SIG-M5 treated with dmso at 0.1 percent for 504 hours (cell line): ENCODE measurements around the gene STX8.
A peak's percentile ranks its signal among the peaks of the same experiment; 100 is the strongest.
"Not testable (repeated sequence)": the region's sequence is repeated elsewhere in the genome, so short reads cannot be mapped to it uniquely, and the experiment has no call there.

ENCODE experiments used
- DNase-seq: peaks from one replicate; lab custom pipeline; 2025; ENCODE audit not compliant: unreplicated experiment; lab: John Stamatoyannopoulos, UW

Gene STX8

DNA sequence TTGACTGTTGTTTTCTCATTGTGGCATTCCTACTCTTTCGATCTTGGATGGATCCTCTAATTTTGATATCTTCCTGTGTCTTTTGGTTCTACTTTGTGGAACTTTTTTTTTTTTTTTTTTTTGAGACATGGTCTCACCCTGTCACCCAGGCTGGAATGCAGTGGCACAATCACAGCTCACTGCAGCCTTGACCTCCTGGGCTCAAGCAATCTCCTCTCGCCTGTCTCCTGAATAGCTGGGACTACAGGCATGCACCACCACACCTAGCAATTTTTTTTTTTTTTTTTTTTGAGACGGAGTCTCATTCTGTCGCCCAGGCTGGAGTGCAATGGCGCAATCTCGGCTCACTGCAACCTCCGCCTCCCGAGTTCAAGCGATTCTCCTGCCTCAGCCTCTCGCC, 220.4 kb downstream of the STX8 start:
- DNase-seq: not testable (repeated sequence)

DNA sequence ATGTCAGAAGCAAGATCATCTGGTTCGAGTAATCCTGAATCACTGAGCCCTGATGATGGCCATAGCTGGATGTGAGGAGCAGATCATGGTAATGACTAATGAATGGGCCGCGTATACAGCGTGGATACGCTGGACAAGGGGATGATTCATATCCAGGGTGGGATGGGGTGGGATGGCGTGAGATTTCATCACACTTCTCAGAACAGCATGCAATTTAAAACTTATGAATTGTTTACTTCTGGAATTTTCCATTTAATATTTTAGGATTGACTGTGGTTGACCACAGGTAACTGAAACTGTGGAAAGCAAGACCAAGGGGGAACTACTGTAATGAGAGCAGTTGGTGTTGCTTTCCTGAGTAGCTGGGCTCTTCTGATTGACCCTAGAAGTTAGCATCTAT, 225.5 kb downstream of the STX8 start:
- DNase-seq: no peak

DNA sequence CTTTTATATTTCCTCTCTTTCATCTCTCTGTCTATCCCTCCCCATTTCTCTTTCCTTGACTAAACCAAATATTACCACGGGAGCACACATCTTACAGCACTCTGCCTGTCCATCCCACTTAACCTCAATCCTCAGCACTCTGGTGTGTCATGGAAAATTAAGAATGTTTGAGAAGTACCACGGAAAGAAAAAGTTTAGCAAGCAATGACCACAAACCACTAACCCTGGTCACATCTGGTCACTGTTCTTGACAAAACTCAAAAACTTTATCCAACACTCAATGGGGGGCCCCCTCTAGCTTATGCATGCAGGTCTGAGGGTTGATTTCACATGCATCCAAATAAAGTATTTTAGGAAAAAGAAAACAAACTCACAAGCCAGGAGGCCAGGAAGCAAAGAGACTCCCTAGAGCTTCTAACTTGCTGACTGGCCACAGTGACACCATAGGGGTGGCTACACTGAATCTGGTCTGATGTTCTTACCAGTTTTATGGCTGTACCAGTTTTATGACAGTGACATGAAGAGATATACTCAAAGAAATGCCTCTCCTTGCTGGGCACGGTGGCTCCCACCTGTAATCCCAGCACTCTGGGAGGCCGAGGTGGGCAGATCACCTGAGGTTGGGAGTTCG, 229.2 kb downstream of the STX8 start:
- DNase-seq: peak; percentile 18

DNA sequence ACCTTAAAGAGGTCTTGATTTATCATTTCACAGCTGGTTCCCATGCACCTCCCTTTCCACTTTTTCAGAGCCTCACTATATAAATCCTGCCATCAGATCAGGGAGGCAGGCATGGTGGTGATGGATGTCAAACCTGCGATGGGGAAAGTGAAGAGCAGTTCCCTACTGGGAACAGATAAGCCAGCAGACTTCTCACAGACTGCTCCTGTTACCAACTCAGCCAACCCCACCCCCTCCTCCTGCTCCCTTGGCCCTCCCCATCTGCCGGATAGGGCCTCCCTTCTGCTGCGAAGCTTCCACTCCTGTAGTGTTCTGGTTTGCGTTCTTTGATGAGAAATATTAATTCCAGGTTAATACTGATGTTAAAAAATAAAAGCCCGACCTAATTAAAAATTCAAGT, 232.1 kb downstream of the STX8 start:
- no peak for DNase-seq

DNA sequence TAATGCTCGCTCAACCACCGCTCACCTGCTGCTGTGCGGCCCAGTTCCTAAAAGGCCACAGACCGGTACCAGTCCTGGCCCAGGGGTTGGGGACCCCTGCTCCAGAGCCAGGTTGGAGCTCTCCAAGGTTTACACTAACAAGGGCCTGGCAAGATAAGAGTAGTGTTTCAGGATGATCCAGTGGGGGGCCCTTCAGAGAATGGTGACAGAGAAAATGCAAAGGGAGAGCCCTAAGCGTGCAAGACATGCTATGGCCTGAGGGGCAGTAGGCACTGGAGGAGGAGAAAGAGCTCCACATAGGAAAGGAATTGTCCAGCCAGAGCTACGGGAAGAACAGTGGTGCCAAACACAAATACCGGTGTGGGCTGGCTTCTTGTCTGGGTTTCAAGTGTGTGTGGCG, 233.4 kb downstream of the STX8 start:
- DNase-seq: no peak

DNA sequence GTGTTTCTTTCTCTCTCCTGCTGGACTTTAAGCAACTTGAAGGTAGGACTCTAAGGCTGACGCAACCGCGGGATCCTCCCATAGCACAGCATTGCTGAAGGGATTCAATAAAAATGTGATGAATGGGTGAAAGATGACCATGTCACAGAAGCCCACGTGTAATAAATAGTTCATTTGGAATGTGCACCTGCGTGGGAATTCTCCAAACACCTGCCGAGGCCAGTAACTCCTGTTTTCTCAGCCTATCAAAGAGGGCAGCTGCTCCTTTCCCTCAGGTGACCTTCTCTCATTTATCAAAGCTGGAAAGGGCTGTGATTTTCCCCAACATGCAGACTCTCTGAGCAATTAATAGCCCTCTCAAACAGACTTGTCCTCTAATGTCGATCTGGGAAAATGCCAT, 235.7 kb downstream of the STX8 start:
- DNase-seq: no peak

DNA sequence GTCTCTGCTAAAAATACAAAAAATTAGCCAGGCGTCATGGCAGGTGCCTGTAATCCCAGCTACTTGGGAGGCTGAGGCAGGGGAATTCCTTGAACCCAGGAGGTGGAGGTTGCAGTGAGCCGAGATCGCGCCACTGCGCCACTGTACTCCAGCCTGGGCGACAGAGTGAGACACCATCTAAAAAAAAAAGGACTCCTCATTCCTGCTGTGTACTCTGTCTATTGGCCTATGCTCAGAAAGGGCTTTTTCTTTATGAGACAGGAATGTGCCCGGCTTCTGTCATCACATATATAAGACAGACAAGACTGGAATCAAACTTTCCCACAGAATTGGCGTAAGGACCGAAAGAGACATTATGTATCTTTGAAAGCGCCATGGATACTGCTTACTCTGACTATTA, 236.1 kb downstream of the STX8 start:
- not testable (repeated sequence) for DNase-seq

DNA sequence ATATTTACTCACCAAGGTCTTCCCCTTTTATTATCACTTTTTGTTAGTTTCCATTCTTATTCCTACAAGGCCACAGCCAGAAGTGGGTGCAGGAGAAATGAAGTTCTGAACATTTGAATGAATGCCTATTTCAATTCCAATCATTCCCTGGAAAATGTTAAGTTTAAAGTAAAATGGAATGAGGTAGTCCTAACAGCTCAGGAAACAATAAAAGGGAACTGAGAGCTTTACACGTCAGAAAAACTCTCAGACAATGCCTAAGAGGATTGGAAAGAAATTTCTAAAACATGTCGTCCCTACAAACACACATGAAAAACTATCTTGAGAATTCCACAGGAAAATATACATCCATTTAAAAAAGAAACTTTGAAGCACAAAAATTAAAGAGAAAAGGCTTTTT, 238.8 kb downstream of the STX8 start:
- no peak for DNase-seq

DNA sequence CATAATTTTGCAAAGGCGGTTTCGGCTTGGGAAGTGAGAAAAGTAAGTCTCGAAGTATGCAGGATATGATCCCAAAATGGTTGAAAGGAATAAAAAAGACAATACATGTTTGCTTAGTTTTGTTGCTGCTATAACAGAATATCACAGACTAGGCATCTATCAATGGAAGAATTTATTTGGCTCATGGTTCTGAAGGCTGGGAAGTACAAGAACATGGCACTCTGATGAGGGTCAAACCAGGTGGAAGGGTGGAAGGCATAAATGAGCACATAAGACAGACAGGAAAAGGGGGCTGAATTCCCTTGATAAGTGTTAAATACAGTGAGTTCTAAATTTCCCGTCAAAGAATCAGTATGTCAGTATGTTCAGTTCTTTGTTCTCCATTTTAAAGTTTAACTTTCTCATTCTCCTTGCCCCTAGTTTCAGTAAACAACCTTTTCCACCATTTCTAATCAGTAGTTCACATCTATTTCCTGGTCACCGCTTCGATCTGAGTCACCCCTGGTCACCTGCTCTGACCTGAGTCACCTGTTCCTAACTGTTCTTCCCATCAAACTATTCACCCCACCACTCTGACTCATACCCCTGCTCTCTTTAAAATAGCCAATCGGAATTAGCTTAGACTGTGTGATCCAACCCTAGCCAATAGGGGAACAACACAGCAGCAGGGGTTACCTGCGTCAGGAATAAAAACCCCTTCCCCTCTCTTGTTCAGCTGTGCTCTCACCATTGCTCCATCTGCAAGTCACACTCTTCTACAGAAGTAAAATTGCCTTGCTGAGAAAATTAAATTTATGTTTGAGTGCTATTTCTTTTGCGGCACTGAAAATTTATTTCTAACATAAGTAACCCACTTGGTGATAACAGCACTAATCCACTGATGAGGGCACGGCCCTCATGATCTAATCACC, 240.8 kb downstream of the STX8 start:
- DNase-seq: no peak

DNA sequence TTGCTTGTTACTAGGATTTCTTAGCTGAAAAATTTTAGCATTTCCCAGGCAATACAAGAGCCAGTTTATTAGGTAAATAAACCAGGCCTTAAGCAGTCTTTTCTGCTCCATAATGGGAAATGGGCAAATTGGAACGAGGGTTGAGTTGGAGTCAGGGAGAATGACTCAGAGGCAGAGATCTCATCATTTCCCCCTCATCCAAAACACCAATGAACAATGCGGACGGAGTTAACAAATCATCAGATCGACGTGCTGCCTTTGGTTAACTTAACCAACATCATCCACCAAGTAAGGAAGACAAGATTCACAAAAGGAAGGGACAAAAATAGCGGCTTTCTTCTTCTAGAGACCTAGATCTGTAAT, 243.5 kb downstream of the STX8 start:
- no peak for DNase-seq

DNA sequence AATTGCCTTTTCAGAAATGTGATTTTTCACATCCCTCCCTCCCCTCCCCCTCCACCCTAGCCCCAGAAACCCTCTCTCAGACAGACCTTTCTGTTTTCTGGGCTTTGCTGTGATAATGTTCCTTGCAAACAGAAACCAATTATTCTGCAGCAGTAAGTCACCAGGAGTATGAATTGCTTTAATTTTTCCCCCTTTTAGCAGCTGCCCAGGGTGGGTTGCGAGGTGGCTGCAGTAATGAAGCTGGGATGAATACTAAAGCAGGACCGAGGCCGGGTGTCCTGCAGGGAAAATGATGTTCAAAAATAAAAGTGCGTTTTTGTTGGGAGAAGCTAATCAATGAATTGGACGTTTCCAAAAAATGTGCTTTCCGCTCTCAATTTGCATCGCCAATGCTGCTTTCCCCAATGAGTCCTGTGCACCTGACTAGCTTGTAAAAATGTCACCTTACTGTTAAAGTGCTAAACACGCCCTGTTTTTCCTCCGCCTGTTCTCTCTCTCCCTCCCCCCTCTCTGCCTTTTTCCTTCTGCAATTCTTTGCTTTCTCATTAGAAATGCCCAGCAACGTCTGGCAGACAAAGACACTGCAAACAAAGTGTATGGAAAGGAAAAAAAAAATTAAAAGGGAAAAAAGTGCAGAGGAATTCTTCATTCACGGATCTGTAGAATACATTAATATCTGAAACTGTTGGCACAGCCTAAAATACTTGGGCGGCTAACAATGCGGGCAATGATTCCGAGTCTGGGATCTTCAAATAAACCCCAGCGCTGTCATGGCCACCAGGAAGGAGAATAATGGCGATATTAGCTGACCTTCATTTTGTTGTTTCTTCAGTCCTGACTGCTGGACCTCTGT, 244.1 kb downstream of the STX8 start:
- DNase-seq: no peak

DNA sequence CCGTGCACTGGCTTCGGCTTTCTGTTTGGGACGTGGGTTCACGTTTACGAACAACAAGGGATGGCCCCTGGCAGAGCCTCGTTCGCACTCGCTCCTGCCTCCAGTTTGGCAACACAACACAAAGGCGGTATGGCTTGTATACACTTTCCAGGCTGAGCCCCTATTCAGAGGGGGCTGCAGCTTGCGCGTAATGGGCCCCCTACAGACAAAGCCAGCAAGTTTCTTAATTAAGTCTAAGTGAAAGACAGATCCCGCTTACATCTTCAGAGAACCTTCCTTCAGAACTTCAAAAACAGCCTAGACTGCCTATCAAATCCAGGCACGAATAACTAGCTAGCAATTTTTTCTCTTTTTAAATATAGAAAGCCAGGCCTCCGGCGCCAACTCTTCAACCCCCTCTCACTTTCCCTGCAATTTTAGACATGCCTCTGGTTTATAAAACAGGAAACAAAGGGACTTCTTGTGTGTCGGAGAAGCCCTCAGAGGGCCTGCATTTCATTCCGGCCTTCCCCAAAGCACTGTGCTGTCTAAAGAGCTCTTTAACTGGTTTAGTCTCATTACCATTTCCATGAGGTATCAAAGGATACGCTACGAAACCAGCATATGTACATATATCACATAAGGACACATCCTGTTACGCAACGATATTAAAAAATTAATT, 244.9 kb downstream of the STX8 start:
- no peak for DNase-seq

DNA sequence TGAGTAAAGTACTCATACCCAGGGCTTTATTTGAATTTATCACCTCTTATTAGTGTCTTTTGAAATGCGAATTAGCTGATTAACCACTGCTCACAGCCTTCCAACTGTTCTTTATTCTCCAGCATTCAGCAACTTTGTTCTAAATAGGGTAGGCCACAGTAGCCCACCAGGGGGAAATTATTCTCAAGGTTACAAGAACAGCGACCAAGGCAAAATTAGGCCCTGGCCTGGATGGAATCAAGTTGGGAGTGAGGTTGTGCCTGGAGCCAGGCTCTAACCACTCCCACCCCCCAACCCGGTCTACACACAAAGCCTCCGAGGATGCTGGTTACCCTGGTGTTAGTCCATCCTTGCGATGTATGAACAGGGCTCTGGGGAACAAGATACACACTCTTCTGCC, 245.5 kb downstream of the STX8 start:
- DNase-seq: no peak

DNA sequence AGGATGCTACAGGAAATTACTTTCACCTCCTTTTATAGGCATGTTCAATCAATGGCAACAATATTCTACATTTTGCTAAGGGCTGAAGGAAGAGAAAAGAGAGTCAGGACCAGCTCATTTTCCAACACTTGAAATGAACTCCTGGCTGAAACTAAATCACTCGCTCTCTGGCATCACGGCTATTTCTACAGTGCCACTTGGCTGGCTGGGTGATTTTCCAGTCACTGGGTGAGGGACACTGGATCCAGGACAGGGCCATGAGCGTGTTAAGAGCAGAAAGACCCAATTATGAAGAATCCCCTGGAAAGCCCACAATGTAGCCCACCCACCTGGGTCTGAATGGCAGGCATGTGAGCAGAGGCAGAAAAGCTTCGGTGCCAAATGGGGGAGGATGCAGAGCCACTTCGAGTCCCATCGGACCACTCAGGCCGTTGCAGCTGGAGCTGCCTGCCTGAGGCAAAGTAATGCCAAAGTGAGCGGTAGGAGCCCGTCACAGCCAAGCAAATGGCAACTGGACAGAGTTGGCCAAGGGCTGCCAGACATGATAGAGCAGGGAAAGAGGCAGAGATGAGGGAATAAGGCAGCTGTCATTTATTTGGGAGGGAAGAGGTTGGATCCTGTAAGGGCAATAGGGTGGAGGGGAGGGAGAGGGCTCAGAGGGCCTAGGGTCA, 246.2 kb downstream of the STX8 start:
- no peak for DNase-seq

DNA sequence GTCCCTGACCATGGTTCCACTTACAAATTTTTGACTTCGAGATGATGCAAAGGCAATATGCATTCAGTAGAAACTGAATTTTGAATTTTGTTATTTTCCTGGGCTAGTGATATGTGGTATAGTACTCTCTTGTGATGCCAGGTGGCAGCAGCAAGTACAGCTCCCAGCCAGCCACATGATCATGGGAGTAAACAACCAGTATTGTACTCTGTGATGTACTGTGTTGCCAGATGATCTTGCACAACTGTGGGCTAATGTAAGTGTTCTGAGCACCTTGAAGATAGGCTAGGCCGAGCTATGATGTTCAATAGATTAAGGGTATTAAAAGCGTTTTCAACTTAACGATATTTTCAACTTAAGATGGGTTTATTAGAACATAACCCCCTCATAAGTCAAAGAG, 250.8 kb downstream of the STX8 start:
- peak; percentile 12 for DNase-seq

DNA sequence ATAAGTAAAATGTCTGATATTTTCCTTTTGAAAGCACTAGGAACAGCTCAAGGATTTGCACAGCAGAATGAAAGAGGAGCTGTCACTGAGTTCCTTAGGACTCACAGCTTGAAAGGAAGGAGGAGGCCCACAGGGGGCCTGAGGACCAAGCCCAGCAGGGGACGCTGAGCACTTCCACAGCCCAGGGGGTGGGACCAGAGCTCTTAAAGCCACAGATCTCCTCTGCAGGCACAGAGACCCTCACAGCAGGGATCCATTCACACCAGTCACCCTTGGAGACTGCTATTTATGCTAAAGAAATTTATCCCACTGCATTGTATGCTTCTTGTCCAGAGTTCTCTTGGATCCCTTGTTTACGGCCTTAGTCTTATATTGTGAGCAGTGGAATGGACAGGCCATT, 253.3 kb downstream of the STX8 start:
- no peak for DNase-seq

DNA sequence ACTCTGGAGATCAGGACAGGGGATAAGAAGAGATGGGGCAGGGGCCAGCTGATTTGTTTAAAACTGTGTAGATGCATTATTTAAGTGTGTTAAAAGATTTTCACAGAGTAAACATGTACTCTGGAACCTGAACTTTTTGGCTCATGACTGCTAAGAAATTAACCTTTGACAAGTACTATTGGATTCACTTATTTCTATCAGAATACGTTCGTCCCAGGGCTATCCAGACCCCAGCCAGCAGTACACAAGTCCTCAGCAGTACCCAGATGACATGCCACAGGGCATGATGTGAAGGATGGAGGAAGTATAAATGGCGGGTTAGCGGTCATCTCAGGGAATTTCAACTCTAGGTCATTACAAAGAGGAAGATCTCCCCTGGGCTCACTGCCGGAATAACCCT, 253.7 kb downstream of the STX8 start:
- DNase-seq: no peak

DNA sequence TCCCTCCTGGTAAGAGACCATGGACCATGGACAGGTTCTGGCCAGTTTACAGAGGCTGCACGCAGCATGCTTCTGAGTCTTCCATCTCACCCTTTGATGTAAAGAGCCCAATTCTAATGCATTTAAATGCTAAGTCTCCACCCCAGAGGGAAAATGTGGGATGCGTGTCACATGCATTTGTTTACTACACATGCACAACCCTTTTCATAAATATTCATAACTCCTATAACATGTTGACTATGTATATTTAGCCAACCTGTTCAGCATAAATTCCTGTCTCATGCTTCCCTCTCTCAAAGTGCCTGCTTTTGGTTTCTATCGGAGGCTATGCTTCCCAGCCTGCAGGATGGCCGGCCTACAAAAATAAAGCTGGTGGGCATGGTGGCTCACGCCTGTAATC, 260.3 kb downstream of the STX8 start:
- DNase-seq: no peak

DNA sequence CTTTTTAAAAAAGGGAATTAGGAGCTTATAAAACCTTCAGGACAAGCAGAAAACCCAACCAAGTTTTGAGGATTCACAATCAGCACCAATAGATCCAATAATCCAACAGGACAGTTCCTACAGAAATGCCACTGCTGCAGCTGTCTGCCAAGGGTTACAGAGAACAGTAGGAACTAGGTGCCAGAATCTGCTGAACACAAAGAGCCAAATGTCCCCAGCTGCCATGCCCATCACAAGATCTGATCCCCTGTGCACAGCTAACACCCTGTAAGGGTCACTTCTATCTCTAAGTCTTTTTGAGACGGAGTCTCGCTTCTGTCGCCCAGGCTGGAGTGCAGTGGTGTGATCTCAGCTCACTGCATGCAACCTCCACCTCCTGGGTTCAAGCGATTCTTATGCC, 262.3 kb downstream of the STX8 start:
- DNase-seq: no peak

DNA sequence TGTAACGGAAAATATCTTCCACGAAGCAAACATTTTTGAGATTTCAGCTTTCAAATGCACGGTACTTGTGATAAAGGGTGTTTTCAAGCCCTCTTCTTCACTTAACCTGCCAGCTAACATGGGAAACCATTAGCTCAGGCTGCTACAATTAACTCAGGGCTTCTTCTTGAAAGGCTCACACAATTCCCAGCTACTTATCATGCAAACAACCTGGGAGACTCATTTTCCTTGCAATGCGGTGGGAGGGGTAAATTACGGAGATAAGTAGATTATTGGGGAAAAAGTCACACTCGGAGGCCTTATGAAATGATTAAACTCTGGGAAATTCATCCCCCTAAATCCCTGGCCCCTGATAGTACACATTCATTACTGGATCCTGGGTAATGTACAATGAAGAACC, 266.4 kb downstream of the STX8 start:
- no peak for DNase-seq

DNA sequence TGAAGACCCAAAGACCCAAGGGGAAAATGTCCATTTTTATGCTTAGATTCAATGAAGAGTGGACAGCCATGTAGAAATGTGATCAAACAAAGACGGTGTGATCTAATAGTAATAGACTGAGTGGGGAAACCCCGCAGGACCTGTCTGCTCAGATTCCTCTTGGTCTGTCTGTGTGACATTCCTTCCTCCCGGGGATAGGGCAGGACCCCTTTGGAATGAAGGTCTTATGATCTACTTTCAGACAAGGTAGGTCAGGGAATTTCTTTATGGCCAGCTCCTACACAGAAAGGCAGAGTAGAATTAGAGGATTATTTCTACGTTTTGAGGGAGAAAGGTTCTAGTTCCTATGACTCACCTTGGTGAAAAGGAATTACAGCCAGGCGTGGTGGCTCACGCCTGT, 267.6 kb downstream of the STX8 start:
- no peak for DNase-seq
